NK-92 (cell line): Measurements from ENCODE around the gene BMPER.

Experiments
- DNase-seq: peaks from one replicate; lab custom pipeline; 2025; ENCODE audit not compliant: unreplicated experiment; lab: John Stamatoyannopoulos, UW

BMPER gene

DNA sequence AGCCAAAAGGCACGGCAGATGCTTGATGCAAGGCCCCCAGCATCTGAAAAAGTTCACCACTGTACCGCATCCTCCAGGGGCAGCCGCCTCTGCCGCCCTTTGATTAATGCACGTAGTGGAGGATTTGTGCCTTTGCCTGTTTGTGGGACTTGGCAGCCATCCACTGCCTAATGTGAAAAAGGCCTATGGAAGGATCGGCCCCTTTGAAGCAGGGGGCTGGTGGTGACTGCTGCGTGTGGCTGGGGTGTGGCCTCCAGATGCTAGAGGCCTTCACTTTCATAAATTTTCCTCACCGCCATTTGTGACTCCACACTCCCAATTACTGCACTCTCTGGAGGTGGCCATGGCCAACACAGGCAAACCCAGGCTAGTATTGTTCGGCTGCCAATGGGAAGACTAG, 226.0 kb downstream of the BMPER start:
- DNase-seq = no peak

DNA sequence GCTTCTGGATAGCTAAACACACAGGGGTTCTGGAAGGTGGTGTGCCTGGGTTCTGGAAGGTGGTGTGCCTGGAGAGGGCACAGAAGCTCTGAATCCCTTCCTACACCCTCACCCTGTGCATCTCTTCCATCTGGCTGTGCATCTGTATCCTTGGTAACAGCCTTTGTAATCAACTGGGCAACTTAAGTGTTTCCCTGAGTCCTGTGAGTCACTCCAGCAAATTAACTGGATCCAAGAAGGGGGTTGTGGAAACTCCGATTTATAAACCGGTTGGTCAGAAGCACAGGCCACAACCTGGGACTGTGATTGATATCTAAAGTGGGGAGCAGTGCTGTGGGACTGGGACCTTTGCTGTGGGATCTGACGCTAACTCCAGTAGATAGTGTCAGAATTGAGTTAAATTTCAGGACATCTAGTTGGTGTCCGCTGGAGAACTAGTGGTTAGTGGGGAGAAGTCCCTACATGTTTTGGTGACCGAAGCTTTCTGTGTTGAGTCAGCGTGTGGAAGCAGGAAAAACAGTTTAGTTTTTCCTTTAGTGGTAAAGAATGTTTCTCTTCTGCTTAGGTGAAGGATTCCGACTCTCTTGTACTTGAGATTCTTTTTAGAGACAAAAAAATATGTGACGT, 228.1 kb downstream of the BMPER start:
- no peak for DNase-seq

DNA sequence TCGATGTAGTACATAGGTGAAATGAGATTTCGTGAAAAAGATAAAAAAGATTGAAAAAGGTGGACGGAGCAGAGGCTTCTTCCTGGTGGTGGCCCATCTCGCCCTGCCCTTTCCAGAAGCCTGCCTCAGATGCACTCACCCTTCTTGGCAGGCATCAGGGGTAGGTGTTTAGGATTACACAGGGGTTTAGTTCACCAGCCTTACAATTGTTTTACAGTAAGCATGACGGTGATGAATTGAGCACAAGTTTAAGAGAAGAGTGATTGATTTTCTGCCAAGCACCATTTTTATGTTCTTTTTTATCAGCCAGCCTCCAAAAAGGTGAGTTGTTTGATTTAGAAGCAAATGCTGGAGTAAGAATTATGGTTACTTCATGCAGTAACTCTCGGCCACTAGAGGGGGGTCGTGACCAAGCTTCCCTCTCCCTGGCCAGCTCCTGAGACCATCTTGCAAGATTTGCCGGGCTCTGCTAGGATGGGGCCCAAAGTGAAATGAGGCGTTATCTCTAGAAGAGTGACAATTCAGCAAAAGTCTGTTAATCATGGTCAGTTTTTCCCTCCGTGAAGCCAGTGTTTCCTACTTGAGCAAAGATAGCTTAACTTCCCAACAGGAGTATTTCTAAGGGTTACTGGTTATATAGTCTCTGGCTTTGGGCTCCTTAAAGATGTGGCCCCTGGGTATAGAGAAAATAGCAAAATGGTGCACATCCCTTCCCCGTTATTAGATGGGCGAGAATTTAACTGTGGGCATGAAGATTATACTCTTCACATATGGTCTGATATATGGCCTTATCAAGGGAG, 228.8 kb downstream of the BMPER start:
- no peak for DNase-seq

DNA sequence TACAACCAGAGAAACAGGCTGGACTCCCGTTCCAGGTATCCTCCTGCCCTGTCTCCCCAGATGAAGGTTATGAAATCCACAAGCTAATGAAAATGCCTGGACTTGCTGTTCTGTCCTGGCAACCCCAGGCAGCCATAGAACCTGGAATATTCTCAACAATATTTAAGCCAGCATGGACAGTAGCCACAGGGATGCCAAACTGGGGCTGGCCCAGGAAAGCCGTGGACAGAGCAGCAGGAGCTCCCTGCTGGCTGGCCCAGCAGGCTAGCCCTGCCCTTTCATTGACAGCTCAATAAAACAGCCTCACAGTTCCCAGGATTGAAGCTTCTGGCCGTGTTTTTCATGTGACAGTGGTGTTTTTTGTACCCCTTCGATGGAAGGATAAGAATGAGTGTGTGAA, 230.6 kb downstream of the BMPER start:
- DNase-seq = no peak

DNA sequence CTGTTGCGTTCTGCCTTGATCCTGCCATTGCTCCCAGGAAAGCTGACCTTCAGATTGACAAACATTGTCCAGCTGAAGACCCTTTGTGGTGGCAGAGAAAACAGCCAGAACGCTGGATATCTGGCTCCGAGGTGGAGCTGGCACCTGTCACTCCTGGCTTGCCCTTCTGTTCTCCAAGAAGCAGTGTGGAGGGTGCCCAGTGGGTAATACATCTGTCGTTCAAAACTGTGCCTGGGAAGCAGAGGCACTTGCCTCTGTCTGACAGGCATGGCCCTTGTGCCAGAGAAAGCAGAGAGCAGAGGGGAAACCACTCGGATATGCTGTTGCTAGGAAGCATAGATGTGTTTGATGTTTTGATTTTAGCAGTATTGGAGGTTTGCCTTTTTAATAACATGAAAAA, 231.4 kb downstream of the BMPER start:
- DNase-seq = no peak

DNA sequence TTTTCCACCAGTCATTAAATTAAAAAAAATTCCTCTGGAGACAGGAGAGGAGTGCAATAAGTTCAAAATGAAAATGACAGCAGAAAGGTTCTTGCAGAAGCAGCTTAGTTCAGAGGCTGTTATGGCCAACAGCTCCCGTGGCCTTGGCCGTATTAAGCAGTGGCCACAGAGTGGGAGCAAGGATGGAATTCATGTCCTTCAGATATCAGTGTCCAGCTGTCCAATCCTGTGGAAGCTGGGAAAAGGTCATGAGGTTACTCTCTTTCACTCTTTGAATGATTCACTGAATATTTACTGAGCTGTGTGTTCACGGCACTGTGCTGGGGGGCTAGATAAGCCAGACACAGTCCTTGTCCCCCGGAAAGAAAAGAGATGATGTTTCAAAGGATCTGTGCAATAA, 231.8 kb downstream of the BMPER start:
- no peak for DNase-seq

DNA sequence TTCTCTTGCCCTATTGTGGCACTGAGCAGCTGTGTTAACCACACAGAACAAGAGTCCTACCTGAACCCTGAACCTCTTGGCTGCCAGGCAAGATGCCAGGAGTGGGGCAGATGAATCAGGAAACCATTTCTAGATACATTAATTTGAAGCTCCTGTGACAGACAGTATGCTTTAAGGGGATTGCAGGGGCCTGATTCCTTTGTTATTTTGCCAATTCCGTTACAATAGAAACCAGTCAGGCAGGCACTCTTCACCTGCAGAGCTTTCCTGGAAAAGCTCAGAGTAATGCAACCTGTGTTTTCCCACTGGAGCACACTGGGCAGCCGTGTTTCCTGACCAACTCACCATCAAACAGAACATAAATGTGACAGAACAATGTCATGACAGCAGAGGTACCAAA, 233.1 kb downstream of the BMPER start:
- no peak for DNase-seq

DNA sequence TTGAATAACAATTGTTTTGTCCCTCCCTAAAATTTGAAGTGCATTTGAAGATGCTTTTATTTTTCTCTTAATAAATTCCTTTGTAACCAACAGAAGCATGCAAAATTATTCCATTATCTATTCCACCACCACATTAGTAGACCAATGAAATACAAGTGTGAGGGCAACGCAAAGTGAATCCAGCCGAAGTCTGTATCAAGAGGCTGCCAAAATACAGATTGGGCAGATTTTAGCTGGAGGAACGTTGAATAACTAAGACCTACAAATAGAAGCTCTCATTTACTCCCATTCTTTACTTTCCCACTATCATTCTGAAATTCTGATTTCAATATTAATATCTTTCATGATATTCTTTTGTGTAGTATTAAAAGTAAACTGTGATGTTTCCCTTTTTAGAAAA, 233.7 kb downstream of the BMPER start:
- DNase-seq = no peak

DNA sequence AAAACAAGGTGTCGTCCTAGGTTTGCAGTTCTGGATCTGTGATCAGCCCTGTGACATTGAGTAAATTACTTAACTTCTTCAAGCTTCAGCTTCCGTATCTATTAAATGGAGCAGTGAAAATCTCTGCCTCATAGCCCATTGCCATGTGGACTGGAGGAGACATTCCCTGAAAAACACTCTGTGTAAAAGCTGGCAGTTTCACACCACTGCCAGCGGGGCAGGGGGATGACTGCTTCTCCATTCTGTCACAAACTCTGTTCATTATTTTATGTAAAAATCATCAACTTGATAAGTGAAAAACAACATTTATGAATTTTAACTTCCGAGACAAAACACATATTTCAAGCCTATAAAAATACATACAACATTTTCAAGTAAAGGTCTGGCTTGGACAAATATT, 234.7 kb downstream of the BMPER start:
- DNase-seq = no peak

DNA sequence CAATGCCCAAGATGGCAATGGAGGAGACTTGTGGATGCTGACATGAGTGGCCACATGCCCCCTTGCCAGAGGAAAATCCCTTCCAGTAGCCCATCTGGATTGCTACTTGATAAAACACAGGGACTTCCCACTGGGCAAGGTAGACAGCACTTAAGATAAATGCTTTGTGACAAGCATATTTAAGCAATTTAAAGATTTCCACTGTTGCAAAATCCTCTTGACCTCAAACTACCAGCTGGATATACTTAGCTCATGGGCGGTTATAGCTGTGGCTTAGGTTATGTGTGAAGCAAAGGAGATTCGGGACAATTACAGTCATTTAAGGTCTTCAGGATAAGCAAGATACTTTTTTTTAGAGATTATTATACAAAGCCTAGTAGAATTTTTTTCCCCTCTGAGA, 238.1 kb downstream of the BMPER start:
- DNase-seq = no peak

DNA sequence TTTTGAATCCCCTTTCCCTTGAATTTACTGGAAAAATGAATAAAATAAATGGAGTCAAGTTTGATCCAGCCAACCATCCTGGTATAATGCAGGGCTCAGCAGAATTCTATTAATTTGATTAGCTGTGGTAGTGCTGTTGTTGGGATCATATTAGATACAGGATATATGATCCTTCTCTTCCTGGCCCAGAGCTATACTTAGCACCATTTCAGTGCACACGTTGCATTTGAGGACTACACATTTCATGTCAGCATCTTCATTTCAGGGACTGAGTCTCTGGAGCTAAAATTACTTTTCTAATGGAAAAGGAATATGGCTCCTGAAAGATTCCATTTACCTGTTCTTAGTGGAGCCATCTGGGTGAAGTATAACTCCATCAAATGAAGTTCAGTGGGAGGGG, 240.3 kb downstream of the BMPER start:
- no peak for DNase-seq

DNA sequence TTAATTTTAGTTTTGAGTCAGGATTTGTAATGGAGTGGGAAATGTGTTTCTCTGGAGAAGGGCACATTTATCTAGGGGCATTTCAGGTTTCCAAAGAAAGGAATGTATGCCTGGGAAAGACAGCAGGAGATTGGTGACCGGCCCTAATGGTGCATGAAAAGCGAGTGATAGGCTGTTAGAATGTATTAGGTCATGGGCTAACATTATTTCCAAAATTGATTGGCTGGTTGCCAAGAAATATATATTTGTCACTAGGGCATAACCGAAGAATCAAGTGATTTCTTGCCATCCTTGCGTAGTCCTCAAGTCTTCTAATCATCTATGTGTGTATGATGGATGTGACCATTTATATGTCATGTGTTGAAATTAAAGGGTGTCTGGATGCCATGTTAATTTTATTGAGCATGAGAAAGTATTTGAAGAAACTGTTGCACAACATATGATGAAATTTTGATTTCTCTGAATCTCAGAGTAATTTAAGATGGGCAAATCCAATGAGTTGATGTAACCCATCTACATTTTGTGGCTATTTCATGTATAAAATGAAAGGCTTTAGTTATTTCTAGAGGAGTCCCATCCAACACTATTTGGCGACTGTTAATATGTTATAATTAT, 248.4 kb downstream of the BMPER start:
- DNase-seq = no peak

DNA sequence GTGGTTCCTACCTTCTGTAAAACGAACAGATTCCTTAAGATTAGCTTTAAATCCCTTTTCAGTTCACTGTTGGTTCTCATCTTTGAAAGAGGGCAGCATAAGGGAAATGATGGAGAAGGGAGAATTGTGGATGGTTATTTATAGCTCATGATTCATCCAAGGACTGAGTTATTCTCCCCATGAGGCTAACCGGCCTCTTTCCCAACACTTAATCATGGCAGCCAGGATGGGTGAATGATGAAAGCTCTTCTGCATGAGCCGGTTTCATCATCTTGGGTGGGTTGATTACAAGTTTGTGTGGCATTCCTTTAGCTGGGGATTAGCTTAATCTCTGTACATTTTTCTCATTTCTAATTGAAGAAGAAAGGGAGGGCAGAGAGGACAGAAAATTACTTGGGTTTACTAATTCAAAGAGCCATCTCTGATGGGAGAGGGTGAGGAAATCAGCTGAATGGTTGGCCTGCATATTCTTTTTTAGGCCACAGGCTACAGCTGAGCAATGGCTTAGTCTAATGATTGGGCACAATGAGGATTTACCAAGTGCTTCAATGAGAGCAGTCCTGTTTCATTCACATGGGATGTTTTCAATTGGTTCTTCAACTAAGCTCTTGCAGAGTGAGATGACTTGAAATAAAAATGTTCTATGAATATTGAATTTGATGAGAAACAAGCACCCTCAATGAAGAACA, 250.0 kb downstream of the BMPER start:
- no peak for DNase-seq

DNA sequence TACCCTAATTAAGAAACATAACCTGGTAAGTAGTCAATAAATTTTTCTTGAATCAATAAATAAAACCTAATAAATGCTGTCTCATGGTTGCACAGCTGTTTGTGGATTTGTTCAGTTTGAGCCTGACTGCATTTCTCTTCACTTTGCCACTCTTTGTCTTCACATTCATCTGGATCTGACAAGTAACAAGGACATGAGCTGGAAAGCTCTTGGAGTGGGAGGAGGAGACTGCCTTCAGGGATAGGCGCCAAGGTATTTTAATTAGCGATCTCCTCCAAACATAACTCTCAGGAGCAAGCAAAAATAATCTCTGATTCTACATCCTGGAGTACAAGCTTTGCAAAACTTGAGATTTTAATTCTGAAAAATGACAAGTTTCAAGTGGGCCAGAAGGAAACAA, 251.0 kb downstream of the BMPER start:
- DNase-seq = no peak

DNA sequence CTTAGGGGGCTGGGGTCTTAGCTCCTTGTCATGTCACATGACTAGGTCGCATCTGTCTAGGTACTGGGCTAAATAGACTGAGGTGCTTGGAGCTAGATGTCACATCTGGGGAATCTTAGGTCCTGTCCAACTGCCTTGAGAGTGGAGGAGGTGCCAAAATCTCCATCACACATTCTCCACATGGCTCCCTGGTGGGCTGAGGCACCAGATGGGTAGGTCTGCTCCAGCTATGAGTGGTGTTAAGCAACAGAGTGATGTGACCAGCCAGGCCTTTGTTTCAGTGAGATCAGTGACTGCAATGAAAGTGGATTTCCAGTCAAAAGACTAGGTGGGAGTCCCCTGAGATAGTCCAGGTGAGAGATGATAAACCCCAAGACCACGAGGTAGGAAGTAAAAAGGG, 251.8 kb downstream of the BMPER start:
- DNase-seq = no peak

DNA sequence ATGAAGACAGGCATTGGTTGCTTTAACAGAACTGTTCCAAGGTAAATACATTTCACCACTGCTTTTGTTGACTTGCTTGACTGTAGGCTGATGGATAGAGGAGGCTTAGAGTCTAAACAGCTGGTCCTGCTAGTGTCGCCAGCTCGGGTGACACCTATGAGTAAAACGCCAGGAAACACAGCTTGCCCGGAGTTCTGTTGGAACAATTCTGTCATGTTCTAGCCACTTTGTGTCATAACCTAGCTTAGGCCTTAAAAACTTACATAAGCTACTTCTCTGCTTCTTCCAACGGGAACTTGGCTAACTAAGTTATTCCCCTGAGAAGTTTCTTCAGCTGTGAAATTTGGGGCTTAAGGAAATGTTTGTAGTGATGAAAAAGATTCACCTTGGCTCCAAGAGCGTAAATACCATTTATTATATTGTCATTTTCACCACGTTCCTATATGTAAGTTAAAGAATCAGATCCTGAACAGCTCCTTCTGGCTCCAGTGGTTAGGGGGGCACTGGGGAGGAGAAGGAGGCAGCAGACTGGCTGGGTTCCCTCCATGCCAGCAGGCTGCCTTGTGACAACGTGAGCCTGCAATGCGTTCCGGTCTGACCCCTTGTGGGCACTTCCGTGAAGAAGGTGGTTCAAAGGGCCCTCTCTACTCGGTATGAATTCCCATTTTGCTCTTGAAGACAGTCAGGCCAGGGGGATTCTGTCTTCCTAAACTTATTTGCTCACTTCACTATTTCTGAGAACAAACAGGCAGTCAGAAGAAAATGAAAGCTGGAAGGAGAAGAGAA, 253.2 kb downstream of the BMPER start:
- no peak for DNase-seq

DNA sequence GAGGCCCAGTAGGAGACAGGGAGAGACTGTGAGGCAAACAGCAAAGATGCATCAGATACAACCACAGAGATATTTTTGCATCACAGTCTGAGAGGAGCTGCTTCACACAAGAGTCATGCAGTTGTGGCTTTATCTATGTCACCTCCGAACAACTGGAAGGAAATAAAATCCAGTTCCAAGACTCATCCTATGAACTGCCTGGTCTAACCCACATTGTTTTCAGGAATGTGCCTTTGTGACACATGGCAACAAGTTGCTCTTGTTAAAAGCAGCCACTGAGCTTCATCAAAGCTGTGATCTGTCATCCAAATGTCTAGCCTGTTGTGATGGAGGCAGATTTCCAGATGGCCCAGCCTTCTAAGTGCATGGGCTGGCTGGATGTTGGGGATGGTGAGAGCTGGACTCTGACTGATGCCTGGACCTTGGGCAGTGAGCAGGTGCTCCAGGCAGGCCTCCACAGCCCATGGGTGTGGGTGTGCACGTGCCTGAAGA, 255.0 kb downstream of the BMPER start:
- no peak for DNase-seq

DNA sequence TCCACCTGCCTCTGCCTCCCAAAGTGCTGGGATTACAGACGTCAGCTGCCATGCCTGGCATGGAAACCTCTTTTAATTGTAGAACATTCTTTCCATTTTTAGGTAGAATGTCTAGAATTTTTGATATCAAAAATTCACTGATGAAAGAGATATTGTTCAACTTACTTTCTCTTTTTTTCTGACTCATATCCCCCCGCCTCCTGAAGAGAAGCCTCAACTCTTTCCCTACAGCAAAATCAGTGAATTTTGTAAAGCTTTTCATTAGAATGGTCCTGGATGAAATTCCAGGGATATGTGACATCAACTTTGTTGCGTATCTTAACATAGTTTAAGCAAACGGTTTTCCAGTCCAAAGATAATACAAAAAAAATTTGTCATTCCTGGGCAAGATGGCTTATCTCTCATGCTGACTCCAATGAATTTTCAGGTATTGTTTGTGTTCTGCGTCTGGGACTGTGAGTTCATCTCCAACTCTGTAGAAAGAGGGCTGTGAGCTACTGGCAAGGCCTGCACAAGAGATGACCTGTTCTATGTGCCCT, 256.8 kb downstream of the BMPER start:
- no peak for DNase-seq

DNA sequence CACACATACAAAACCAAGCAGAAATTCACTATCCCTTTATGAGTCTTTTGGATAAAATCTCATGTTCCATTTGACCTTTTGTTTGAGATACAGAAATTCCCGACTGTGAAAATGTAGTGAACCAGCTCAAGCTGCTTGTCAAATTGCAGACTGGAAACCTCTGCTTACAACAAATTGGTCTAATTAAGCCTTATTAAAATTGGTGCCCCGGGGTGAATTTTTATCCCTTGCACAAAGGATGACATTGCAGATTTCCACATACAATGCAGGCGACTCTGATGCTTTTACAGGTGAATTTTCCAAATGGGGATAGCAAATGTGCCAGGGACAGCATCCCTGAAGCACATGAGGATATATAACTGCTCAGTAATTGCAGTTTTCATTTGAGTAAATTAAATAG, 257.3 kb downstream of the BMPER start:
- no peak for DNase-seq

DNA sequence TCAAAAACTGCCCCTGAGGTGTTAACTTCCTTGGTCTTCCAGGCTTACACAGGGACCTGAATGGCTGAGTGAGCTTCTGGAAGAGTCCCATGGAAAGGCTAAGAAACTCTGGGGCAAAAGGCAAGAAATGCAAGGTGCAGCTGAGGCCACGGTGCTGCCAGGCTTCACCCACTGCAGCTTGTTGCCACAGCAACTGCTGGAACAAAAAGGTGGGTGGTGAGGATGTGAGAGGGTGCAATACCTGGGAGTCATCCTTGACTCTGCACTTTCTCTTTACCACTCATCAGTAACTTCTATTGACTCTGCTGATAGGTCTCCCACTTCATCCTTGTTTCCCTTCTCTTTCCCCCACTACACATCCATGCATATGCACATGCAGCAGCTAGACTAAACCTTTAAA, 258.6 kb downstream of the BMPER start:
- DNase-seq = no peak

DNA sequence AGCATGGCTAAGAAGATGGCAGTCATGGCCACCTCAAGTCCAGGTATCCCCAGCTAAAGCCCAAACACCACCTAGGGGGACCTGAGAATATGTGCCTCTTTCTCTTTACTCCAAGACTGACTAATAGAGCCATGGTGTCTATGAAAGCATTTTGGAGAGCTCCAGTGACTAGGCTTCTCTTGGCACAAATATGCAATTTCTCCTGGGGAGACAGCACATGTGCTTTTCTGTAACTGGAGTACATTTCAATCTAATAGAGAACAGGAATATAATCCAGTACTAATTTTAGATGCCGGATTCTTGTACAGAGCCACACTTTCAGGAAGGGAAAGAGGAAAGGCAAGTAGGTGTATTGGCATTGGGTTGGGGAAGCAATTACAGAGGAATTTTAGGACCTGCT, 260.1 kb downstream of the BMPER start:
- no peak for DNase-seq
